ENCODE data around the gene GPR132. TPM values are rescaled to one million over a fixed set of nuclear protein-coding genes. Genes with fewer than 3 reads are reported as not detected.

The GPR132 gene
- total and polyA plus RNA-seq, 2 of the 8 experiments (the other 6 are each of a cell fraction or from before 2014, with no cell fraction given), result 0.11 TPM; not detected in 1

DNA sequence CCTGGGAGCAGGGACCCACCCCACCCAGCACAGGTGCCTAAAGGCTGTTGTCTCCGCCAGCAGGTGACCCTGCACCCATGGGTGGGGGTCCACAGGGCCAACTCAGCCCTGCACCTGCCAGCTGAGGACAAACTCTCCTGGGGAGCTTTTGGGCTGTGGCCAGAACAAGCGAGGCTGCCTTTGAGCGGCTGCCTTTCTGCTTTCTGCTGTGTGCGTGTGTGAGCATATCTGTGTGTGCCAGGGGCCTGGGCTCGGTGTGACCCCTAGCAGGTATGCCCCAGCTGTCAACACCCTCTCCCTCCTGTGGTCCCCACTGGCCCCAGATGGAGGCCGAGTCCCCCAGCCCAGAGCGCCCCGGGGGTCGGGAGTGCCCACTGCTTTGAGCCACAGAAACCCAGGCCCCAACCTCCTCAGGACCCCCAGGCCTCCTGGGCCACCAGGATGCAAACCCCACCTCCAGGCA lies 25.9 kb upstream of the GPR132 start:
- H4K20me1 ChIP-seq (replicated peaks in 1 of 2; ENCODE audit: control insufficient read depth in 1 of 2, insufficient read depth in 2 of 2, low read length in 2 of 2), result peaks cover 5 to 9% of the 10 kb centered on the region in 2 experiments
- H2BK15ac ChIP-seq (ENCODE audit: low read length), result no peak overlapping the region
- H3K23ac ChIP-seq (ENCODE audit: insufficient read length), result no peak overlapping the region
- no peak overlapping the region for H4K91ac ChIP-seq (replicated peaks; ENCODE audit: insufficient read length, low read length)
- no peaks in the 10 kb centered on the region for H3K79me2 ChIP-seq (ENCODE audit: control insufficient read depth in 1 of 2, insufficient read depth in 2 of 2, low read length in 2 of 2)
- H3K9ac ChIP-seq (replicated peaks in 1 of 4; ENCODE audit: extremely low read depth in 1 of 4, low read depth in 3 of 4, low read length in 3 of 4), result no peak overlapping the region
- peaks cover 11% of the 10 kb centered on the region; the same call in 1 of the 2 replicates for H3K23me2 ChIP-seq (ENCODE audit: low read depth, low read length)
- peaks cover 12 to 60% (median 43%) of the 10 kb centered on the region in 4 experiments for H3K27me3 ChIP-seq (replicated peaks in 1 of 4; ENCODE audit: control insufficient read depth in 3 of 4, extremely low read depth in 1 of 4, insufficient read depth in 3 of 4, low read length in 3 of 4)
- FAIRE-seq (no peak), DNase-seq (ENCODE audit: low read depth in 1 of 2, low spot score in 2 of 2) (no peak)
- no peak overlapping the region for H2BK20ac ChIP-seq (ENCODE audit: low read length)
- H3K27ac ChIP-seq (ENCODE audit: low read depth, low read length), result no peak overlapping the region
- no peak overlapping the region for H3K18ac ChIP-seq (ENCODE audit: extremely low read depth, low read length)
- POLR2A ChIA-PET (ENCODE audit: partially characterized antibody), result interaction anchor here (0.6 to 1.2 kb wide), 2 partner anchors 10 to 72 kb away, joined by 3 read pairs; no protein-coding TSS in a partner anchor
- H3K14ac ChIP-seq (ENCODE audit: insufficient read length), result no peak overlapping the region
- H4K8ac ChIP-seq (ENCODE audit: extremely low read depth, insufficient read depth, low read length), result no peak overlapping the region
- no peak overlapping the region for H2BK5ac ChIP-seq (ENCODE audit: low read depth, low read length)
- H3K4me2 ChIP-seq (ENCODE audit: insufficient read depth in 1 of 2, low read depth in 2 of 2, low read length in 2 of 2), result no peak overlapping the region
- H3K79me1 ChIP-seq (ENCODE audit: low read depth, low read length), result no peaks in the 10 kb centered on the region
- no peak overlapping the region for H4K5ac ChIP-seq (ENCODE audit: insufficient read length, low read depth, low read length)
- no peaks in the 10 kb centered on the region for H3K9me3 ChIP-seq (ENCODE audit: insufficient read depth in 2 of 2, low read depth in 1 of 2, low read length in 1 of 2)
- H3K4ac ChIP-seq (replicated peaks; ENCODE audit: insufficient read length, low read depth, low read length), result no peak overlapping the region
- peaks cover 0 to 25% (median 14%) of the 10 kb centered on the region in 4 experiments; a peak in 6 of 7 replicates for H3K4me1 ChIP-seq (replicated peaks in 1 of 4; ENCODE audit: control insufficient read depth in 3 of 4, insufficient read depth in 4 of 4, low read length in 3 of 4)
- no peak overlapping the region for H2BK120ac ChIP-seq (replicated peaks; ENCODE audit: low read depth, low read length)
- H3K36me3 ChIP-seq (ENCODE audit: control insufficient read depth in 2 of 4, insufficient read depth in 4 of 4, low read length in 3 of 4), result no peaks in the 10 kb centered on the region
- no peak overlapping the region for H2AK5ac ChIP-seq (ENCODE audit: low read depth, low read length)
- H3K4me3 ChIP-seq (ENCODE audit: extremely low read depth in 1 of 4, insufficient read depth in 2 of 4, low read depth in 3 of 4, low read length in 4 of 4), result no peak overlapping the region
- WGBS, 2 experiments (ENCODE audit: extremely low coverage in 1 of 2, insufficient coverage in 1 of 2, insufficient read length in 1 of 2, insufficient replicate concordance in 2 of 2, low coverage in 1 of 2, low lambda C conversion rate in 2 of 2, missing lambda C conversion rate in 1 of 2), result 84% methylated on average over 7 of the region's 9 CpGs; no CpG with 5 or more reads in 1 of the 2 experiments
- peak overlapping the region; percentile 60; the same call in 1 of the 2 replicates for H2BK12ac ChIP-seq (ENCODE audit: low read depth, low read length)
- no peak overlapping the region for H2AFZ ChIP-seq (ENCODE audit: low read length)
- CTCF ChIA-PET (ENCODE audit: partially characterized antibody), result interaction anchor here (0.9 to 3.1 kb wide), 33 partner anchors 10 to 280 kb away, joined by 3 to 16 read pairs (median 4); partner anchors contain the start of genes GPR132 and NUDT14
- H3K56ac ChIP-seq (replicated peaks; ENCODE audit: insufficient read length, low read depth, low read length), result no peak overlapping the region
- TF ChIP-seq TAF1 (IDR thresholded peaks at IDR 0.05; ENCODE audit: low read depth, low read length) (no peak), HDAC6 (IDR thresholded peaks at IDR 0.05; ENCODE audit: low read depth, low read length) (no peak), RAD21 (IDR thresholded peaks at IDR 0.05 in 1 of 2, conservative IDR thresholded peaks at IDR 0.05 in 1 of 2; ENCODE audit: low read depth in 2 of 2, low read length in 2 of 2) (no peak), TCF12 (IDR thresholded peaks at IDR 0.05; ENCODE audit: low read depth, low read length) (no peak), TAF7 (optimal IDR thresholded peaks at IDR 0.05; ENCODE audit: borderline replicate concordance, low read depth, low read length) (no peak), EP300 (IDR thresholded peaks at IDR 0.05; ENCODE audit: borderline replicate concordance in 1 of 2, low read depth in 2 of 2, low read length in 2 of 2) (no peak), TBP (IDR thresholded peaks at IDR 0.05; ENCODE audit: low read depth, low read length) (no peak), SIRT6 (IDR thresholded peaks at IDR 0.05; ENCODE audit: low read length) (no peak), GTF2F1 (IDR thresholded peaks at IDR 0.05; ENCODE audit: borderline replicate concordance, low read depth, low read length) (no peak), PHF8 (conservative IDR thresholded peaks at IDR 0.05; ENCODE audit: low read depth, low read length) (no peak), POLR2AphosphoS5 (IDR thresholded peaks at IDR 0.05; ENCODE audit: low read depth, low read length) (no peak), SP2 (IDR thresholded peaks at IDR 0.05; ENCODE audit: low read length) (no peak), KDM5A (IDR thresholded peaks at IDR 0.05; ENCODE audit: low read length) (no peak), POLR2A (IDR thresholded peaks at IDR 0.05; ENCODE audit: control extremely low read depth in 1 of 2, low read depth in 2 of 2, low read length in 2 of 2) (no peak)

Measured in H1 (cell line).